GOT3 (cell line): ENCODE data around the gene CRTC1.

Experiments
- DNase-seq: peaks from one replicate; lab custom pipeline; 2025; ENCODE audit warnings: mixed read lengths; lab: John Stamatoyannopoulos, UW

CRTC1 gene

DNA sequence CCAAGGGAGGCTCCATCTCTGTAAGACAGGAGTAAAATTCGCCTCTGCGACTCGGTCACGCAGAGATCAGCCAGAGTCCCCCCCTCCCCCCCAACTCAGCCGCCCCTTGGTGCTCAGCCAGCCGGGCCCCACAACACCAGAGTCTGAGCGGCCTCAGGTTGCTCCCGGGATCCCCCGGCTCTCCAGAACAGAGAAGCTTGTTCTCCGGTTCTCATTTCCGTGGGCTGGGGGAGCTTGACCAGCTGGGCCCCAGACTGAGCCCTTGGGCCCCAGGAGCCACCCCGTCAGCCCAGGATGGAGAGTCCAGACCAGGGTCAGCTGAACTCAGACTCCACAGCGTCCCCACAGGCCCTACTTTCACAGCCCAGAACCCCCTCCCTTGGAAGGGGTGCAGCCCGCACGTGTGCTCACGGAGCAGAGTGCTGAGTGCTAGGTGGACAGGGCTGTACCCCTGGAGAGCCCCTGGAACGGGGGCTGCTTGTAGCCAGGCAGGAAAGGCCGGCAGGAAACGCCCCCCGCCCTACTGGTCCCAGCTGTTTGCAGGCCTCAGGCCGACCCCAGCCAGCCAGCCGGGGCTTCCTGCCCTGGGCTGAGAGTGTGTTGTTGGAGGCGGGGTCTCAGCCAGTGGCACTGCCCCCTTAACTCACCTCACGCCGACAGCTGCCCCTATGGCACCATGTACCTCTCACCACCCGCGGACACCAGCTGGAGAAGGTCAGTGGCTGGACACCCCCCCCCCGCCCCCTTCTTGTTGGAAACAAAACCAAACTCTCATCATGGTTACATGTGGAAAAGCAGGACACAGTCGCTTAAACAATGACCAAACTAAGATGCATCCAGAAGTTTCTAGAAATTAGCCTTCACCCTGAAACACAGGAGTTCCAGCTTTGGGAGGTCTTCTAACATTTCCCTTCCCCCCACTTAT, 63.2 kb downstream of the CRTC1 start:
- DNase-seq = no peak

DNA sequence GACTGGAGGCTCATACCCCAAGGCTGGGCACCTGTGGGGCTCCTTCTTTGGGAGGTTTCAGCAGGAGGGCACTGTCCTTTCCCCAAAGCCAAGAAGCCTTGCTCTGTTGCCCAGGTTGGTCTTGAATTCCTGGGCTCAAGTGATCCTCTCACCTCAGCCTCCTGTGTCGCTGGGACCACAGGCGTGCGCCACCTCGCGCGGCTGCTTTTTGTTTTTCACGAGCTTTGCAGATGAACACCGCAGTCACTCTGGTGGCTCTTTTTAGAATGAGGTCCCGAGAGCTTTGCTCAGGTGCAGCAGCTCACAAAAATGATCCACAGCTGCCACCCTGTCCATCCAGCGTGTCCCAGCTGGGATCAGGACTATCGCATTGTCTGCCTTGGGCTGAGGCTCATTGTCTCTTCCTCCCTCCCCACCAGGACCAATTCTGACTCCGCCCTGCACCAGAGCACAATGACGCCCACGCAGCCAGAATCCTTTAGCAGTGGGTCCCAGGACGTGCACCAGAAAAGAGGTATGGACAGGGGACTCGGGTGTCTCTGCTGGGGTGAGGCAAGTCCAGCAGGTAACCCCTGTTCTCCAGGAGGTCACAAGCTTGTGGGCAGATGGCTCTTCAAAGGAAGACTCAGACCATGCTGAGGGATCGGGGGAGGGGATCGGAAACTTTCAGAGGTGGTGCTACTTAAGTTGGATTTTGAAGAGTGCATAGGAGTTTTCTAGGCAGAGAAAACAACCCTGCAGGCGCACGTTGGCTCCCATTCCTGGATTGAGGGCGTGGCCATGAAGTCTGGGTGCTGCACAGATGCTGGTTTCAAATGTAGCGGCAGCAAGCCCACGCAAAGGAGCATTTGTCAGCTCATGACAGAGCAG, 66.1 kb downstream of the CRTC1 start:
- no peak for DNase-seq

GRCh38 chr19:18750295-18750970, 67.0 kb downstream of the CRTC1 start:
- no peak for DNase-seq

DNA sequence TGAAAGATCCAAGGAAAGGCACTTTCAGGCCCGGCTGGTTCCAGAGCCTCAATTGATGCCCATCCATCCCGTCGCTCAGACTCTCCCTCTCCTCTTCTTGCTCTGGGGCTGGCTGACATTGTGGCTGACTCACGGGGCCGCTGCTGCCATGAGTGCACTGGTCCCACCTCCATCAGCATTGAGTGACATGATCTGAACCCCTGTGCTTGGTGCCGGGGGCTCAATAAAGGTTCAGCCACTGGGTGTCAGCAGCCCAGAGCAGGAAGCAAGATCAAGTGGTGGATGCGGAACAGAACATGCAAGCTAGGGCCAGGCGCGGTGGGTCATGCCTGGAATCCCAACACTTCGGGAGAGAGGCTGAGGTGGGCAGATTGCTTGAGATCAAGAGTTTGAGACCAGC, 68.1 kb downstream of the CRTC1 start:
- DNase-seq = no peak

GRCh38 chr19:18754501-18754900, 71.0 kb downstream of the CRTC1 start:
- no peak for DNase-seq

DNA sequence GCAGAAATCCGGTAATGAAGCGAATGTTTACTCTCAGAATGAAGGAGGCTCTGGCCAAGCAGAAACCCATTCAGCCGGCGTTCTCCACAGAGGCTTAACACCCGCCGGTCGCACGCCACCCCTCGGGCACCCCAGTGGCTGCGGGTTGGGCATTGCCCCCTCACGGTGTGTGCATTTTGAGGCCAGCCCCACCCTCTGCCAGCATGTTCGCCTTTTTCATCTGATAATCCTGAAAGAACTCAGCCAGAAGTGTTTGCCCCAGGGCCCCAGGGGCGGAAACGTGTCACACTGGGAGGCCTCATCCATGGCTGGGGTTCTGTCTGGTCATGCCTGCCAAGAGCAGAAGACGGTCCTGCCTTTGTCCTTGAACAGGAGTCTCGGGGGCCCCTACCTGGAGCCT, 73.4 kb downstream of the CRTC1 start:
- no peak for DNase-seq

DNA sequence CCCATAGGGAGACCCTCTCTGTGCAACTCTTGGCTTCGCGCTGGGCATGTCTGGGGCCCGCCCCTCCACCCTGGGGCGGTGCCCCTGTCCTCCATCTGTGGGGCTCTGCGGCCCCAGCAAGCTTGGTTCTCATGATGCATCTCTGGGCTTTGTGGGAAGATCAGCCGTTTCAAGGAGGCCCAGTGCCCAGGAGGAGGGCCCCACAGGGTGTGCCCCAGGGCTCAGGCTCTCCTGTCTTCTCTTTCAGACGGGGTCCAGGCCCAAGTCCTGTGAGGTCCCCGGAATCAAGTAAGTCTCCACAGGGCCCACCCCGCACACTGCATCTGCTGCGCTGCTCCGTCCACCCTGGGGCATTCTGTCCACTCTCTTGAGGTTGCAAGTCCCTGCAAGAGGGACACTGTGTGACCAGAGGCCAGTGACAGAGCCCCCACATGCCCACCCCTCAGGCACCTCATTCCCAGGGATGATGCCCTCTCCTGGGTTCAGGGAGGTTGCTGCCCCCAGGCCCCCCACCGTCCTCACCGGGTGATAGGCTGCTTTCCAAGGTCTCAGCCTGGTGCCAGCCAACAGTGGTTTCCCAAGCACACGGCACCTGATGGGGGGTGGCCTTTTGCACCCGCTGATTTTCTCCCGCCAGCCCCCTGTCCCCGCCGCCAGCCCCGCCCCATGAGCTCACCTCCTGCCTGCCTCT, 76.0 kb downstream of the CRTC1 start:
- DNase-seq = no peak

- no peak for DNase-seq
Measured at GRCh38 chr19:18759995-18760426, 76.5 kb downstream of the CRTC1 start.

DNA sequence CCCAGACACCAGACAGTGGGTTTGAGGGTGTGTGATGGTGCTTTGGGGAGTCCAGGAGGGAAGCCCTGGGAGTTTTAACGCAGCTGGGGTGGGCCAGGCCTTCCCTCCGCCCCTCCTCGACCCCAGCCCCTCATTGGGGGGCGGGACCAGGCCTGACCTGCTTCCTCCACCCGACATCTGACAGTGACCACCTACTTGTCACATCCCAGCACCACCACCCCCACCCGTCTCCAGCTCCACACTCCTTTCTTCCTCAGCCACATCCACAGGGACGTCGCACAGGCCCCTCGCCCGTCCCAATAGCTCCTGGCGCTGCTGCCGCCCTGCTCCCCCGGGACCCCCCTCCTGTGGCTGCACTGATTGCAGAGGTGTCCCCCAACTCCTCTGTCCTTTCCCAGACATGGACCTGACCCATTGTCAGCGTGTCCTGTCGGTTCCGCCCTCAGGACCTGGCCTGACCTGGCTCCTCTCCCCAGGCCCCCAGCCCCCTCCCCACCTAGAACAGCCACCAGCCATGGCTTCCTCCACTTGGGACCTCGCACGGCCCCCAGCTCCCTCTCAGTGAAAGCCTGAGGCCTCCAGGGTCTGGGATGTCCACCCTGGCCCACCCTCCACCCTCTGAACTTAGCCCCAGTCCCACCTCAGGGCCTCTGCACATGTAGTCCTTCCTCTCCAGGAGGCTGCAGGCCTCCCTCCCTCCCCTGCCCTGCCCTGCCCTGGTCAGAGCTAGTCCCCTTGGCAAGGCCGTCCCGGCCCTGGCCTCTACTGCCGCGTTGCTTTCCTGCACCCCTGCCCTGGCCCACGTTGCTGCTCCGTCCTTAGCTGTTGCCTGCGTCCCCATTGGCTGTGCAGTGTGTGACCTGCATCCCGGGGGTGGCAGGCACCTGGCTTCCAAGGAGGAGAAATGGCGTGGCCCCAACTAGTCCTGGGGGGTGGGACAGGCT, 77.2 kb downstream of the CRTC1 start:
- DNase-seq = no peak

GRCh38 chr19:18761531-18762110, 78.1 kb downstream of the CRTC1 start:
- no peak for DNase-seq

DNA sequence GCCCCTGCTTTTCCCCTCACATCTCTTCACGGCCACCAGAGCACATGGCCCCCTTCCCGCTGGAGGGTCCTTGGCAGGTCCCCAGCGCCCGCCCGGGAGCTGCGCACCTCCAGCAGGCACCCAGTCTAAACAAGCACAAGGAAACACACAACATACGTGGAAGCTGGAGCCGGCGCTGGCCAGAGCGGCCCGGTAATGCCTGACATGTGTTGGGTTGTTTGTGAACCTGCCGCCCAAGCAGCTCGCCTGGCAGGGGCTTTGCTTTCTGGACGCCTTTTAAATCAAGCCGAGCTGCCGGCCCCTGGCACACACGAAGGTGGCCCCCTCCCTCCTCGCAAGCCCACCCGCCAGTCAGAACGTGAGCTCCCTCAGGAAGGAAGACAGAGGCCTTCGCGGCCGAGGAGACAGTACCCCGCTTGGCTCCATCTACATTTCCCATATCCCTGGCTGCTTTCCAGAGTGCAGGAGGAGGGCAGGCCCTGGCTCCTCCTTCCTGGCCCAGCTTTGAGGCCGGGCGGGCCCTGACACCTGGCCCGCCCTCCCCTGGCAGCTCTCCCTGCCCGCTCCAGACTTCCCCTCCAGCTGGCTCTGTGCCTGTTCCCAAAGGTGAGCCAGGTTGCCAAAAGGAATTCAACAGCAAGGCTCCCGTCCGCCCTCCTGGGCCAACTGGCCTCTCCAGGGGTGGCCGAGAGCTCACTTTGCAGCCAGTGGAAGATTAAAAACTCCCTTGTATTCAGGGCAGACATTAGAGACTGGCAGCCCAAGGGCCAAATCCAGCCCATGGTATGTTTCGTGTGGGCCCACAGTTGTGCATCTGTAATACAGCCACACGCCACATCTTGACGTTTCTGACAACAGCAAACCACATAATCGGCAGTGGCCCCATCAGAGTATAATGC, 78.9 kb downstream of the CRTC1 start:
- no peak for DNase-seq

DNA sequence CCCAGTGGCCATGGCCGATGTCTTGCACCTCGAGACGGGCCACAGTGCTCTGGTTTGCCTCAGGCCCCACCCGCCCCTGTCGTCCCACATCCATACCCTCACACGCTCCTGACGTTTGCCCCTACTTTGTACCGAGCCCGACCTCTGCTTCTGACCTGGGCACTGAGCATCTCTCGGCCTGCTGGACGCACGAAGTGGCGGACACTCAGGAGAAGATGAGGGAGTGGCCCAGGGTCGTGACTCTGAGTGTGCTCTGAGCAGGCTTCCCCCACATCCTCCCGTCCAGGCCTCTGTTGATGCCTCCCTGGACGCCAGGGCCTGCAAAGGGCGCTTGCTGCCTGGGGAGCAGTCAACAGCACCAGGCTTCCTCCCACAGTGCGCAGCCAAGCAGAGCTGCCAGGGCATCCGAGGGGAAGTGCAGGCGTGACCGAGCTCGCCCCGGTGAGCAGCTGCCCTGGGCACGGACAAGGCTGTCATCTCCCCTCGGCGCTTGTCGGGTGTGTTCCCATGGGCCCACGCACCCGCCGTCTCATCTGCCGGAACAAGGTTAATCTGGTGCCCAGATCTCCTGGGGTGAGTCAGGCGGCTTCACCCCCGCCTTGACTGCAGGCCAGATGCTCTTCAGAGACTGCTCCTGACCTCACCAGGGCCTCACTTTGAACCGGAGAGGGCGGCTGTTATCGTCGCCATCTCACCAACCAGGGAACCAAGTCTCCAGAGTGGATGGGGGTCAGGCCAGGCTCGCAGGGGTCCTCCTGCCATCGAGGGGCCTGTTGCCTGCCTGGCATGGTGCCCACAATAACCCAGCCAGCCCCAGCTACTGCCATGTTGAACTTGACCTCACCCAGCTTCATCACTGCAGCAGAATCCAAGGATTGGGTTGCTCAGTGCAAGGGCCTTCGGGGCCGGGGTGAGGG, 80.5 kb downstream of the CRTC1 start:
- DNase-seq = no peak

DNA sequence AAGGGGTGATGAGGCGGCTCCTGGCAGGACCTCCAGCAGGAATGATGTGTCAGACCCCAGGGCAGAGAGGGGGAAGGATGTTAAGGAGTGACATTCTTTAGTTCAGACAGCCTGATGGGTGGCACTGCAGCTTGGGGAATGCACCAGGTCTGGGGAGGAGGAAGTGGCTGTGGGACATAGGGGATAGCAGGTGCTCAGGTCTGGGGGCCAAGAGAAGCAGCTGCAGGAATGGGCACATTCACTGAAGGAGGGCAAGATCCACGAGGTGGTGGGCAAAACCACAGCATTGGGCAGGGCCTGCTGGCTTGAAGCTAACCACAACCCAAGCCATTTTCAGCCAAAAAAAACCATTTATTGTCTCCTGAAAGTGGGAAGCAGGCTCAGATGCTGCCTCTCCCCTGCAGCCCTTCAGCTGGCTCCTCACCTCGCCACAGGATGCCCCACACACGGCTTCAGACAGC, 81.1 kb downstream of the CRTC1 start:
- DNase-seq = no peak

DNA sequence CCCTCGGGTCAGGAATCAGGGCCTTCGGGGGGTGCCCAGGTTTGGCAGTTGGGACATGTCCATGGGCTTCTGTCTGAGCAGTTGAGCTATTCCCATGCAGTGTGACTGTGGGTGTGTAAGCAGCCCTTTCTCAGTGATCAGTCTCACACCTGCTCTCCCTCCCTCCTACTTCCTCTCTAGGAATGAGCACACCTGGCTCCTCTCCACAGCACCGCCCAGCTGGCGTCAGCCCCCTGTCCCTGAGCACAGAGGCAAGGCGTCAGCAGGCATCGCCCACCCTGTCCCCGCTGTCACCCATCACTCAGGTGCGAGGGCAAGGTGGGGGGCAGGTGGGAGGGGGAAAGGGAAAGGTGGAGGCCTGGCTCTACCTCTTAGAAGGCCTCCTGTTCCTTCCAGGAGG, 81.7 kb downstream of the CRTC1 start:
- no peak for DNase-seq

- no peak for DNase-seq
Measured at GRCh38 chr19:18768046-18768771, 84.7 kb downstream of the CRTC1 start.

DNA sequence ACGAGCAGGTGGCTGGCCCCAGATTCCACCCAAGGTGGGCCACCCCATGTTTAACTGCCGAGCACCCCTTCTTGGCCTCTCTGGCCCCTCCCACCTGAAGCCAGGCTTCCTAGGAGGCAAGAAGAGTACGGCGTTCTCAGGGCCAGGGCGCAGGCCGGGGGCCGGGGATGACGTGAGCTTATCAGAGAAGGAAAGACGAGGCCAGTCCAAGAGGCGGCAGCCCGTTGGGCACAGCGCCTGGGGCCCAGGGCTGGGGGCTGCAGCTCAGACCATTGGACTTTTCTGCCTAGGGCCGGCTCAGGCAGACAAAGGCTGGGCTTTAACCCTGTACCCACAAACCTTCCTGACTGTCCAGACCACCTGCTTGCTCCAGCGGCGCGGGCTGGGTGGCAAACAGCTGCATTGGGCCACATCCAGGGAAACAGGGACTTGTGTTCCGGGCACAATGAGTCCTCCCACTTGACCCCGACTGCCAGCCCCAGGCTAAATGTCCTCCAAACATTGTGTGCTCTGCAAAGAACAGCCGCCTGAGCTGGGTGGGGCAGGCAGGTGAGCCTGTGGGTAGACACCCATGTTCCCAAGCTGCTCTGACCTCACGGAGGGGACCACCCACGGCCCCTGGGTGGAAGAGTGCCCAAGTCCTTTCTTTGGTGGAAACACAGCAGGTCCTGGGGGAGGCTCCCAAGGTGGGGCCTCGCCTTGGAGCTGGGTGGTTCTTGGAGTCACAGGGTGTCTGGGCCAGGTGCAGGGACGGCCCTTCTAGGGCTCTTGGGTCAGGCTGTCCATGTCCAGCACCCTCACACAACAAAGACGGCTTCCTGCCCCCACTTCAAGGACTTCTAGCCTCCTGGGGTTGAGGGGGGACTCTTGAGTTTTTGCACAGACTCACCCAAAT, 85.8 kb downstream of the CRTC1 start:
- no peak for DNase-seq
